K562 treated with DMSO at 1 percent for 12 hours (cell line): ENCODE measurements around the gene EWSR1. TPM values are rescaled to one million over a fixed set of nuclear protein-coding genes. Genes with fewer than 3 reads are reported as not detected.

Experiments
- total RNA-seq: library from RNA; unstranded; fragments of 300-600 nt; gene quantifications from 2 replicates; pipeline ENCODE4 v1.2.3, GENCODE V29; 2022; ENCODE audit not compliant: insufficient read depth

Gene EWSR1, protein sequence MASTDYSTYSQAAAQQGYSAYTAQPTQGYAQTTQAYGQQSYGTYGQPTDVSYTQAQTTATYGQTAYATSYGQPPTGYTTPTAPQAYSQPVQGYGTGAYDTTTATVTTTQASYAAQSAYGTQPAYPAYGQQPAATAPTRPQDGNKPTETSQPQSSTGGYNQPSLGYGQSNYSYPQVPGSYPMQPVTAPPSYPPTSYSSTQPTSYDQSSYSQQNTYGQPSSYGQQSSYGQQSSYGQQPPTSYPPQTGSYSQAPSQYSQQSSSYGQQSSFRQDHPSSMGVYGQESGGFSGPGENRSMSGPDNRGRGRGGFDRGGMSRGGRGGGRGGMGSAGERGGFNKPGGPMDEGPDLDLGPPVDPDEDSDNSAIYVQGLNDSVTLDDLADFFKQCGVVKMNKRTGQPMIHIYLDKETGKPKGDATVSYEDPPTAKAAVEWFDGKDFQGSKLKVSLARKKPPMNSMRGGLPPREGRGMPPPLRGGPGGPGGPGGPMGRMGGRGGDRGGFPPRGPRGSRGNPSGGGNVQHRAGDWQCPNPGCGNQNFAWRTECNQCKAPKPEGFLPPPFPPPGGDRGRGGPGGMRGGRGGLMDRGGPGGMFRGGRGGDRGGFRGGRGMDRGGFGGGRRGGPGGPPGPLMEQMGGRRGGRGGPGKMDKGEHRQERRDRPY
- total RNA-seq: 115 and 178 TPM in 2 replicates

DNA sequence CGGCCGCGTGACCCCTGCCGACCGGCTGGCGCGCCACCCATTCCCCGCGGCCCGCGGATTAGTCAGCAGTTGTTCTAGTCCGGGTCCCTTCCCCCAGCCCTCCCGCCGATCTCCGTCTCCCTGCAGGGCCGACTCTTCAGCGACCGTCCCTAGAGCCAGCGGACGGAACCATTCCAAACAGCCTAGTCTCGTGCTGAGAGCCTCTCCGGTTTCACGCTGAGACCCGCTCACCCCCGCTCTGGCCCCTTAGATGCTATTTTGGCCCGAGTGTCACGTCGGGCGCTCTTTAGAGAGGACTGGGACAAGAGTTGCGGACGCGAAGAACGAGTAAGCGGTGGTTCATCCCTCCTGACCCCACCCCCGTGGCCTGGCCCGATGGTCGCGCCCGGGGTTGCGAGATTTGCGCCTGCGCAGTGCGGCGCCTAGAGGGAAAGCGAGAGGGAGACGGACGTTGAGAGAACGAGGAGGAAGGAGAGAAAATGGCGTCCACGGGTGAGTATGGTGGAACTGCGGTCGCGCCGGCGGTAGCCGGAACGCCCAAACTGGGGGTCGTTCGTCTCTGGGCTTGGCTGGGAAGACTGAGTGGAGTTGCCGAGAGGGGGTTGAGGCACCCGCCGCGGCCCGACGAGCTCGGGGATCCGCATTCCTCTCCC, at the start of gene EWSR1, which contains the start of gene RHBDD3:
Gene EWSR1 (plus strand): TSS at position 411 of the 653 bp plus-strand sequence. CDS start 69 bp downstream, at position 480.
Gene RHBDD3 (minus strand): TSS at position 124 of the 653 bp plus-strand sequence. CDS start 2,355 bp downstream, outside the sequence.

DNA sequence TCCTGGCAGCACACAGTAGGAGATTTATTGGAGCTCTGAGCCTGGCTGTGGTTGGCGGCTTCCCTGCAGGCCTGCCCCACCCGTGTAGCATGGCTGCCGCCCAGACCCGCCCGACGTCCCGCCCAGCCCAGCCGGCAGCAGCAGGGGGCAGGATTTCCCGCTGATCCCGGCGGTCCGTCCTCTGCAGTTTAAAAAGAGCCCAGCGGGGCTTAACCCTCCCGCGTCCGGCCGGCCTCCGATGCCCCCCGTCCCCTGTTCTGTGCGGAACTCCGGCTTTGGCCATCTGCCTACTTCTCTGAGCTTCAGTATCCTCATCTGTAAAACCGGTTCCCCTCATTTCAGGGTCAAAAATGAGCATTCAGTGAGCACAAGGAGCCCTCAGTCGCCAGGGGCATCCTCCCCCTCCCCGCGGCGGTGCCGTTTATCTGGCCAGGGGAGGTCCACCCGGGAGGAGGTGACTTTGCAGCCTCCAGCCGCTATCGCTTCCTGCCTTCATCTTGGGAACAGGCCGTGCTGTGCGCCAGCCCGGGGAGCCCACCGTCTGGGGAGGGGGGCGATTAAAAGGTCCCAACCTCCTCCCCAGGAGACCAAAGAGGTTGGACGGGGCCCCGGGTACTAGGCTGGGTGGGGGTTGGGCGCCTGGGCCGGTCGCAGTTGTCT, 38.2 kb downstream of the EWSR1 start, which contains the start of gene GAS2L1:
Gene GAS2L1 (plus strand): TSS at position 476 of the 660 bp plus-strand sequence. CDS start 1,456 bp downstream, outside the sequence.

DNA sequence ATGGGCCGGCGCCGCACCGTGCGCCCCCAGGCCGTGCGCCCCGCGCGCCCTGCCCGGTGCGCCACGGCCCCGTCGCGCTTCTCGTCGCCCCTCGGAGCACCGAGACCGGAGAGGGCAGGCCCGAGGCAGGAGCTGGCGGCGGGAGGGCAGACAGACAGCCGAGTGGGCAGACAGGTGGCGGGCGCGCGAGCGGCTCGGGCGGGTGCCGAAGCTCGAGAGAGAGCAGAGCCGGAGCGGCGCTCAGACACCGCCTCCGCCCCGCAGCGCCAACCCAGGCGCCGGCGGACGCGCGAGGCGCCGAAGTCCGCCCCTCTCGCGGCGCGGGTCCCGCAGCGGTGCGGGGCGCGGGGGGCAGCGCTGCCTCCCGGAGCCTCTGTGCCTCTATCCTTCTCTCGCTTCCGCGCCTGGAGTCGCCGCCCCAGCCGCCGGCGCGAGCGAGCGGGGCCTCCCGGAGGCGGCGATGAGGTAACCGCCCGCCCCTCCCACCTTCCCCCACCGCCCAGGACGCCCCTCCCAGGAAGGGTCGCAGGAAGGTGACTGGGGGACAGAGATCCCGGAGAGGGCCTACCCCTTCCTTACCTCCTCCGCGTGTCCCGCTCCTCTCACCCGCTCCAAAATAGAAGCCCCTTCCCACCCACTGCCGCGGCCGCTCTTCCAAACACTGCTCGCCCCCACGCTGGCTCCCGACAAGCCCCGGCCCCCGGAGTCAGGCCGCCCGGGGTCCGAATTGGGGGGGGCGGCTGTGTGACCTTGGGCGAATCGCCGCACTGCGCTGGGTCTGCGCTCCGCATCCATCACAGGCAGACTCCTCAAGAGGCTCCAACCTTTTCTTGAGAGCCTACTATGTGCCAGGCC, 47.4 kb downstream of the EWSR1 start, which contains the start of gene RASL10A:
Gene RASL10A (minus strand): TSS at position 412 of the 855 bp plus-strand sequence. CDS start 451 bp downstream, outside the sequence.

Other genes starting within 250 kb of the EWSR1 start
- not detected in 2 replicates for gene C22orf31, start 206.4 kb upstream of the EWSR1 start, total RNA-seq
- gene KREMEN1, start 195.2 kb upstream of the EWSR1 start, total RNA-seq: 8.4 and 19.7 TPM in 2 replicates
- 59.5 and 67.5 TPM in 2 replicates for gene EMID1, start 62.4 kb upstream of the EWSR1 start, total RNA-seq
- 33.9 and 42.8 TPM in 2 replicates for gene RHBDD3, start 287 bp upstream of the EWSR1 start, total RNA-seq
- gene GAS2L1, start 38.4 kb downstream of the EWSR1 start, total RNA-seq: 16.9 and 19.3 TPM in 2 replicates
- not detected in 2 replicates for gene RASL10A, start 47.4 kb downstream of the EWSR1 start, total RNA-seq
- 48.4 and 67.3 TPM in 2 replicates for gene AP1B1, start 120.3 kb downstream of the EWSR1 start, total RNA-seq
- not detected in 2 replicates for gene RFPL1, start 170.3 kb downstream of the EWSR1 start, total RNA-seq
- gene NEFH, start 211.9 kb downstream of the EWSR1 start, total RNA-seq: 1.1 and 2.1 TPM in 2 replicates